ENCODE data around the gene PKP3. TPM values are rescaled to one million over a fixed set of nuclear protein-coding genes. Genes with fewer than 3 reads are reported as not detected.

The PKP3 gene
- polyA plus RNA-seq, 1 of the 3 experiments (the other 2 are of a cell fraction) = 1.4 TPM

GRCh38 chr11:447923-448731, 54.1 kb downstream of the PKP3 start:
- no peaks in the 10 kb centered on the region for H3K9me3 ChIP-seq
- DNase-seq = peak; percentile 98
- H3K27ac ChIP-seq (ENCODE audit: low read depth in 2 of 2, low read length in 1 of 2) = peak overlapping the region; percentile 81 to 89
- CTCF ChIA-PET = interaction anchor here (0.5 to 6.5 kb wide), 43 partner anchors 10 to 1117 kb away, joined by 3 to 77 read pairs (median 4); partner anchors contain the start of genes BET1L, RIC8A, RNH1 and SIGIRR
- peak overlapping the region; percentile 81; the same call in 1 of the 2 replicates for H2AFZ ChIP-seq (ENCODE audit: low read depth)
- peaks cover 40% of the 10 kb centered on the region for H3K79me2 ChIP-seq (ENCODE audit: insufficient read depth)
- POLR2A ChIA-PET = interaction anchor here (0.6 to 1.4 kb wide), 6 partner anchors 9 to 241 kb away, joined by 3 to 5 read pairs (median 3); partner anchors contain the start of genes BET1L and RIC8A
- H3K36me3 ChIP-seq (replicated peaks in 1 of 2; ENCODE audit: control insufficient read depth in 1 of 2, insufficient read depth in 2 of 2, low read length in 1 of 2) = peaks cover 0 to 4% of the 10 kb centered on the region in 2 experiments
- H3K9me2 ChIP-seq = no peaks in the 10 kb centered on the region
- peak; percentile 53; the same call in 1 of the 2 replicates for TF ChIP-seq YY1 (IDR thresholded peaks at IDR 0.05; ENCODE audit: low read depth)
- peak; percentile 93 for TF ChIP-seq CTCF (IDR thresholded peaks at IDR 0.05)
- no peak for TF ChIP-seq REST (IDR thresholded peaks at IDR 0.05; ENCODE audit: low read depth, low read length)
- no peak for TF ChIP-seq FOXM1 (IDR thresholded peaks at IDR 0.05; ENCODE audit: low read depth)
- peak; percentile 72; the same call in 1 of the 2 replicates for TF ChIP-seq MAX (IDR thresholded peaks at IDR 0.05; ENCODE audit: low read depth)
- peak; percentile 64 for TF ChIP-seq SMC3 (IDR thresholded peaks at IDR 0.05; ENCODE audit: low read depth, low read length)
- TF ChIP-seq USF1 (IDR thresholded peaks at IDR 0.05; ENCODE audit: borderline replicate concordance, low read depth) = peak; percentile 76
- TF ChIP-seq JUND (IDR thresholded peaks at IDR 0.05) = no peak
- peak; percentile 74 for TF ChIP-seq GATA2 (CRISPR knock-in tag; IDR thresholded peaks at IDR 0.05)
- peak; percentile 78 for TF ChIP-seq RAD21 (IDR thresholded peaks at IDR 0.05; ENCODE audit: low read length)
- peak; percentile 41; the same call in 1 of the 2 replicates for TF ChIP-seq USF2 (IDR thresholded peaks at IDR 0.05; ENCODE audit: borderline replicate concordance, low read depth, low read length)
- peak; percentile 60; the same call in 1 of the 2 replicates for TF ChIP-seq NFIC (IDR thresholded peaks at IDR 0.05; ENCODE audit: borderline replicate concordance)
- TF ChIP-seq PBX3 (IDR thresholded peaks at IDR 0.05) = 0 out of 2 replicates have a peak, but pooled peaks have one; percentile 15
- TF ChIP-seq POLR2AphosphoS5 (IDR thresholded peaks at IDR 0.05; ENCODE audit: low read depth, low read length) = peak; percentile 83
- TF ChIP-seq TAF1 (IDR thresholded peaks at IDR 0.05; ENCODE audit: borderline replicate concordance, low read depth, low read length) = peak; percentile 34; the same call in 1 of the 2 replicates
- TF ChIP-seq GABPA (IDR thresholded peaks at IDR 0.05; ENCODE audit: low read depth) = peak; percentile 21; the same call in 1 of the 2 replicates
- peak; percentile 57; the same call in 1 of the 2 replicates for TF ChIP-seq SIN3A (IDR thresholded peaks at IDR 0.05; ENCODE audit: borderline replicate concordance, low read depth, low read length)
- peak; percentile 91 for TF ChIP-seq MXI1 (IDR thresholded peaks at IDR 0.05; ENCODE audit: low read depth, low read length)
- no peak for TF ChIP-seq IRF3 (IDR thresholded peaks at IDR 0.05; ENCODE audit: low read depth, low read length)
- H3K4me1 ChIP-seq (ENCODE audit: control insufficient read depth in 1 of 2, insufficient read depth in 2 of 2, low read depth in 1 of 2, low read length in 1 of 2) = peaks cover 6 to 24% of the 10 kb centered on the region in 2 experiments; a peak in 2 of 4 replicates
- H3F3A ChIP-seq (replicated peaks; ENCODE audit: insufficient read depth) = peaks cover 10% of the 10 kb centered on the region
- H3K27me3 ChIP-seq (ENCODE audit: insufficient read depth) = no peaks in the 10 kb centered on the region
- peak overlapping the region; percentile 63 to 77 for H3K4me3 ChIP-seq (ENCODE audit: low read depth in 2 of 2, low read length in 1 of 2)
- 12% methylated on average over 13 of the region's 55 CpGs for WGBS (ENCODE audit: low lambda C conversion rate)
- H3K4me2 ChIP-seq = peak overlapping the region; percentile 99
- peak overlapping the region; percentile 66 for H3K9ac ChIP-seq
- peaks cover 11% of the 10 kb centered on the region for H4K20me1 ChIP-seq (ENCODE audit: insufficient read depth)
